Ishikawa (cell line): ENCODE measurements around the gene SLC6A3.

ENCODE experiments used
- CREB1 ChIP-seq: IDR thresholded peaks from 2 replicates; pipeline ENCODE4 v1.6.1; 2012; ENCODE audit warnings: low read depth
- EP300 ChIP-seq: IDR thresholded peaks from 2 replicates; pipeline ENCODE4 v1.6.1; 2012; ENCODE audit warnings: borderline replicate concordance
- FOXM1 ChIP-seq: IDR thresholded peaks from 2 replicates; pipeline ENCODE4 v1.6.1; 2012; ENCODE audit warnings: low read depth, borderline replicate concordance
- MAX ChIP-seq: IDR thresholded peaks from 2 replicates; pipeline ENCODE4 v1.6.1; 2012
- RAD21 ChIP-seq: IDR thresholded peaks from 2 replicates; pipeline ENCODE4 v1.6.1; 2012; ENCODE audit warnings: low read depth
- REST ChIP-seq: IDR thresholded peaks from 2 replicates; pipeline ENCODE4 v1.6.1; 2012; ENCODE audit warnings: low read depth, mild to moderate bottlenecking
- TAF1 ChIP-seq: IDR thresholded peaks from 2 replicates; pipeline ENCODE4 v1.6.1; 2012; ENCODE audit warnings: low read depth, mild to moderate bottlenecking
- YY1 ChIP-seq: IDR thresholded peaks from 2 replicates; pipeline ENCODE4 v1.6.1; 2012; ENCODE audit warnings: low read depth
- ZBTB7A ChIP-seq: IDR thresholded peaks from 2 replicates; pipeline ENCODE4 v1.6.1; 2012; ENCODE audit warnings: low read depth

- TF ChIP-seq RAD21 (no peak), MAX (no peak), YY1 (no peak), REST (no peak), ZBTB7A (no peak), CREB1 (no peak), EP300 (no peak), TAF1 (no peak), FOXM1 (no peak)
Observed at GRCh38 chr5:1474183-1474839, 29.1 kb upstream of the SLC6A3 start.
